ENCODE measurements around the gene ENTPD6. TPM values are rescaled to one million over a fixed set of nuclear protein-coding genes. Genes with fewer than 3 reads are reported as not detected.

Gene ENTPD6
- total RNA-seq, 1 donor from 2014 or later: 191 TPM

- DNase-seq: no peak
- H3K4me1 Mint-ChIP-seq (ENCODE audit: low read depth, unreplicated experiment): peaks cover 55% of the 10 kb centered on the region
- peak overlapping the region; percentile 93 for H3K27ac Mint-ChIP-seq (ENCODE audit: unreplicated experiment)
- H3K36me3 Mint-ChIP-seq (ENCODE audit: unreplicated experiment): no peaks in the 10 kb centered on the region
- peaks cover 20% of the 10 kb centered on the region for H3K27me3 Mint-ChIP-seq (ENCODE audit: unreplicated experiment)
- peak overlapping the region; percentile 94 for H3K4me3 Mint-ChIP-seq (ENCODE audit: unreplicated experiment)
- peaks cover 29% of the 10 kb centered on the region for H3K9me3 Mint-ChIP-seq (ENCODE audit: unreplicated experiment)
- TF ChIP-seq CTCF (IDR thresholded peaks at IDR 0.05; ENCODE audit: partially characterized antibody, unreplicated experiment): no peak
Observed at GRCh38 chr20:25249198-25249931, 53.9 kb downstream of the ENTPD6 start.

GRCh38 chr20:25250508-25250907 lies 55.0 kb downstream of the ENTPD6 start:
- H3K9me3 Mint-ChIP-seq (ENCODE audit: unreplicated experiment): peaks cover 26% of the 10 kb centered on the region

DNA sequence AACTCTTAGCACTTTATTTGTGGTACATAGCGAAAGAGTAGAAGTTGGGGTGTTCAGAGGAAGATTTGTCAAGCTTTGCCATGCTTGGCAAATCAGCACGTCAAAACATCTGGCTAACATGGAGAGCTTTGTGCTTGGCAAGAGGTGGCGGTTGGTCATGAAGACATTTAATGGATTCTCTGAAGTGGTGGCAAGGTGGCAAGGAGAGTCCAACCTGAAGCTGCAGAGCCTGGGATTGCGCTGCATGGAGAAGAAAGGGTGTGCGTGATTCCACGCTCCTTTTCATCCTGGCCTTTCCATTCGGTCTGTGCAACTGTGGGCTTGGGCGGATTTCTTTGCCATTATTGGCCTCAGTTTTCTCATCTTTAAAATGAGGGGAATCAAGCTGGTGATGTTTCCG lies 55.5 kb downstream of the ENTPD6 start:
- Mint-ChIP-seq H3K27me3 (ENCODE audit: unreplicated experiment) (peaks cover 15% of the 10 kb centered on the region), H3K27ac (ENCODE audit: unreplicated experiment) (peak overlapping the region; percentile 60), H3K4me3 (ENCODE audit: unreplicated experiment) (peak overlapping the region; percentile 94), H3K36me3 (ENCODE audit: unreplicated experiment) (no peaks in the 10 kb centered on the region), H3K4me1 (ENCODE audit: low read depth, unreplicated experiment) (peaks cover 50% of the 10 kb centered on the region), H3K9me3 (ENCODE audit: unreplicated experiment) (peaks cover 25% of the 10 kb centered on the region)
- TF ChIP-seq CTCF (IDR thresholded peaks at IDR 0.05; ENCODE audit: partially characterized antibody, unreplicated experiment): no peak
- no peak for DNase-seq

More at GRCh38 chr20:25250508-25250907, 55.0 kb downstream of the ENTPD6 start:
- no peak for TF ChIP-seq CTCF (IDR thresholded peaks at IDR 0.05; ENCODE audit: partially characterized antibody, unreplicated experiment)
- Mint-ChIP-seq H3K27ac (ENCODE audit: unreplicated experiment) (peak overlapping the region; percentile 43), H3K27me3 (ENCODE audit: unreplicated experiment) (peaks cover 16% of the 10 kb centered on the region), H3K36me3 (ENCODE audit: unreplicated experiment) (no peaks in the 10 kb centered on the region), H3K4me3 (ENCODE audit: unreplicated experiment) (peak overlapping the region; percentile 94), H3K4me1 (ENCODE audit: low read depth, unreplicated experiment) (peaks cover 52% of the 10 kb centered on the region)
- DNase-seq: no peak

GRCh38 chr20:25251558-25251957 lies 56.0 kb downstream of the ENTPD6 start:
- no peak for DNase-seq
- peak overlapping the region; percentile 60 for H3K27ac Mint-ChIP-seq (ENCODE audit: unreplicated experiment)
- peaks cover 23% of the 10 kb centered on the region for H3K9me3 Mint-ChIP-seq (ENCODE audit: unreplicated experiment)
- peak overlapping the region; percentile 94 for H3K4me3 Mint-ChIP-seq (ENCODE audit: unreplicated experiment)
- H3K36me3 Mint-ChIP-seq (ENCODE audit: unreplicated experiment): no peaks in the 10 kb centered on the region
- peaks cover 47% of the 10 kb centered on the region for H3K4me1 Mint-ChIP-seq (ENCODE audit: low read depth, unreplicated experiment)
- TF ChIP-seq CTCF (IDR thresholded peaks at IDR 0.05; ENCODE audit: partially characterized antibody, unreplicated experiment): no peak
- peaks cover 13% of the 10 kb centered on the region for H3K27me3 Mint-ChIP-seq (ENCODE audit: unreplicated experiment)

DNA sequence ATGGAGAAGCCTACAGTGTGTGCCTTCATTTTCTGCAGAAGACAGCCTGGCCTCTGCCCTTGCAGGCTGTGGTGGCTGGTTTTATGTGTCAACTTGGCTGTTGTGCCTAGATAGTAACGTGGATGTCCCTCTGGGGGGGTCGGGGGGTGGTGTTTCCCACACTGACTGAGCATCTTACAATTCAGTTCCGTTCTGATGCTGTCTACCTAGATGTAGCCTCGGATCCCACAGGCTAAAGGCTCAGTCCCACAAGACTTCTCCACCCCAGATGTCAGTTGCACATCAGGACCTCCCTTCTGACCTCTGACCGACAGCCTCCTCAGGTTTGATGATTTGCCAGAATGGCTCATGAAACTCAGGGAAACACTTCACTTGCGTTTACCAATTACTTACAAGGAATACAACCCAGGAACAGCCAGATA lies 56.7 kb downstream of the ENTPD6 start:
- no peak for DNase-seq
- H3K4me3 Mint-ChIP-seq (ENCODE audit: unreplicated experiment): peak overlapping the region; percentile 94
- TF ChIP-seq CTCF (IDR thresholded peaks at IDR 0.05; ENCODE audit: partially characterized antibody, unreplicated experiment): no peak

More for the DNA sequence above, 56.7 kb downstream of the ENTPD6 start:
- Mint-ChIP-seq H3K27ac (ENCODE audit: unreplicated experiment) (peak overlapping the region; percentile 60), H3K36me3 (ENCODE audit: unreplicated experiment) (no peaks in the 10 kb centered on the region), H3K4me1 (ENCODE audit: low read depth, unreplicated experiment) (peaks cover 46% of the 10 kb centered on the region), H3K9me3 (ENCODE audit: unreplicated experiment) (peaks cover 17% of the 10 kb centered on the region), H3K27me3 (ENCODE audit: unreplicated experiment) (peaks cover 9% of the 10 kb centered on the region)
